ENCODE data around the gene MICAL1. TPM values are rescaled to one million over a fixed set of nuclear protein-coding genes. Genes with fewer than 3 reads are reported as not detected.
A peak's percentile ranks its signal among the peaks of the same experiment; 100 is the strongest.

The MICAL1 gene
- total RNA-seq, 1 donor = 112 TPM

- peak; percentile 70 to 94 (median 93) for DNase-seq (ENCODE audit: low read depth in 2 of 3, low spot score in 2 of 3)
Observed at GRCh38 chr6:109440331-109441068, 15.1 kb downstream of the MICAL1 start, which contains the start of the genes PPIL6 and SMPD2. TSS of gene PPIL6 (minus strand) at chr6:109440628. CDS start at chr6:109440590, 38 bp downstream. TSS of gene SMPD2 (plus strand) at chr6:109440724. CDS start at chr6:109441122, 398 bp downstream.

GRCh38 chr6:109436041-109436440 is 19.5 kb downstream of the MICAL1 start:
- DNase-seq (ENCODE audit: low read depth in 2 of 3, low spot score in 2 of 3) = no peak

GRCh38 chr6:109434456-109434855 is 21.1 kb downstream of the MICAL1 start:
- DNase-seq (ENCODE audit: low read depth in 2 of 3, low spot score in 2 of 3) = no peak

GRCh38 chr6:109429496-109429895 is 26.1 kb downstream of the MICAL1 start:
- no peak for DNase-seq (ENCODE audit: low read depth in 2 of 3, low spot score in 2 of 3)

- DNase-seq (ENCODE audit: low read depth in 2 of 3, low spot score in 2 of 3) = no peak
Observed at GRCh38 chr6:109428889-109429477, 26.6 kb downstream of the MICAL1 start.

- no peak for DNase-seq (ENCODE audit: low read depth in 2 of 3, low spot score in 2 of 3)
Observed at GRCh38 chr6:109424946-109425345, 30.6 kb downstream of the MICAL1 start.

- no peak for DNase-seq (ENCODE audit: low read depth in 2 of 3, low spot score in 2 of 3)
Observed at GRCh38 chr6:109421184-109421583, 34.4 kb downstream of the MICAL1 start.

- DNase-seq (ENCODE audit: low read depth in 2 of 3, low spot score in 2 of 3) = peak in 1 of 3 donors; percentile 29
Observed at GRCh38 chr6:109420751-109421150, 34.8 kb downstream of the MICAL1 start.

GRCh38 chr6:109417646-109418045 is 37.9 kb downstream of the MICAL1 start:
- no peak for DNase-seq (ENCODE audit: low read depth in 2 of 3, low spot score in 2 of 3)

- no peak for DNase-seq (ENCODE audit: low read depth in 2 of 3, low spot score in 2 of 3)
Observed at GRCh38 chr6:109411034-109411433, 44.5 kb downstream of the MICAL1 start.

- DNase-seq (ENCODE audit: low read depth in 2 of 3, low spot score in 2 of 3) = no peak
Observed at GRCh38 chr6:109406196-109406595, 49.4 kb downstream of the MICAL1 start.

- DNase-seq (ENCODE audit: low read depth in 2 of 3, low spot score in 2 of 3) = peak in 1 of 3 donors; percentile 57
Observed at GRCh38 chr6:109397020-109397419, 58.6 kb downstream of the MICAL1 start.

- DNase-seq (ENCODE audit: low read depth in 2 of 3, low spot score in 2 of 3) = no peak
Observed at GRCh38 chr6:109396046-109396718, 59.4 kb downstream of the MICAL1 start.

Other genes with a start within 250 kb of the MICAL1 start
- gene CD164, start 73.3 kb downstream of the MICAL1 start, total RNA-seq = 352 TPM
- 2.7 TPM for gene PPIL6, start 15.1 kb downstream of the MICAL1 start, total RNA-seq
- 33.4 TPM for gene SMPD2, start 15.0 kb downstream of the MICAL1 start, total RNA-seq
- 6.7 TPM for gene ZBTB24, start 27.4 kb upstream of the MICAL1 start, total RNA-seq
- 3.0 TPM for gene AK9, start 235.4 kb upstream of the MICAL1 start, total RNA-seq
- gene FIG4, start 235.5 kb upstream of the MICAL1 start, total RNA-seq = 8.3 TPM